Keratinocyte (primary cell): Measurements from ENCODE around the gene TGFBR1. TPM values are rescaled to one million over a fixed set of nuclear protein-coding genes. Genes with fewer than 3 reads are reported as not detected.

Experiments
- DNase-seq: peaks from one replicate; pipeline ENCODE4 v3.0.0-alpha.2; 2011; ENCODE audit warnings: low read depth, missing footprints, low spot score
- FAIRE-seq: peaks from 2 replicates; lab custom pipeline; 2011; peaks lifted over from hg19 to GRCh38; lab: Jason Lieb, UNC
- H2AFZ ChIP-seq: 2 replicates; pipeline ENCODE4 v1.6.0; 2012; ENCODE audit warnings: low read length, control low read depth, inconsistent platforms; ENCODE audit not compliant: control insufficient read depth
- H3K27ac ChIP-seq: 2 replicates; pipeline ENCODE4 v1.5.1; 2011; ENCODE audit warnings: low read length; ENCODE audit not compliant: control insufficient read depth, insufficient read depth
- H3K27me3 ChIP-seq: 3 replicates; pipeline ENCODE4 v1.6.0; 2011; ENCODE audit warnings: low read length; ENCODE audit not compliant: control insufficient read depth, insufficient read depth; ENCODE audit errors: extremely low read depth
- H3K36me3 ChIP-seq, 2 experiments: 2 replicates in 1 of 2; 3 replicates in 1 of 2; pipeline ENCODE4 v1.5.1; 2011; ENCODE audit warnings: low read length in 2 of 2, mild to moderate bottlenecking in 1 of 2; ENCODE audit not compliant: control insufficient read depth in 2 of 2, insufficient read depth in 2 of 2; ENCODE audit errors: extremely low read depth in 1 of 2
- H3K4me1 ChIP-seq: 3 replicates; pipeline ENCODE4 v1.5.1; 2011; ENCODE audit warnings: low read length; ENCODE audit not compliant: control insufficient read depth, insufficient read depth; ENCODE audit errors: extremely low read depth
- H3K4me2 ChIP-seq: 3 replicates; pipeline ENCODE4 v1.6.0; 2011; ENCODE audit warnings: low read depth, low read length; ENCODE audit not compliant: control insufficient read depth, insufficient read depth; ENCODE audit errors: extremely low read depth
- H3K4me3 ChIP-seq, 3 experiments: fragments of 200-600 bp in 1 of 3; sonication (generic) in 1 of 3; 2 replicates in 2 of 3; 3 replicates in 1 of 3; pipeline ENCODE4 v1.5.1; 2011 to 2016; ENCODE audit warnings: low read length in 3 of 3, mild to moderate bottlenecking in 3 of 3, control low read depth in 2 of 3, inconsistent platforms in 1 of 3, low read depth in 1 of 3, mixed read lengths in 1 of 3, mixed run types in 1 of 3, moderate library complexity in 1 of 3; ENCODE audit not compliant: control insufficient read depth in 2 of 3, insufficient read depth in 2 of 3; ENCODE audit errors: extremely low read depth in 1 of 3
- H3K79me2 ChIP-seq: 2 replicates; pipeline ENCODE4 v1.6.0; 2012; ENCODE audit warnings: low read length; ENCODE audit not compliant: control insufficient read depth, insufficient read depth
- H3K9ac ChIP-seq: 3 replicates; pipeline ENCODE4 v1.6.0; 2011; ENCODE audit warnings: low read length; ENCODE audit not compliant: control insufficient read depth, insufficient read depth; ENCODE audit errors: extremely low read depth
- H3K9me1 ChIP-seq: 3 replicates; pipeline ENCODE4 v1.6.0; 2011; ENCODE audit warnings: low read length; ENCODE audit not compliant: control insufficient read depth, insufficient read depth; ENCODE audit errors: extremely low read depth
- H3K9me3 ChIP-seq: 2 replicates; pipeline ENCODE4 v1.5.1; 2012; ENCODE audit warnings: low read depth, low read length; ENCODE audit not compliant: control insufficient read depth
- H4K20me1 ChIP-seq: 3 replicates; pipeline ENCODE4 v1.6.0; 2011; ENCODE audit warnings: low read length; ENCODE audit not compliant: control insufficient read depth, insufficient read depth; ENCODE audit errors: extremely low read depth
- EZH2 ChIP-seq: IDR thresholded peaks from one replicate; pipeline ENCODE4 v1.6.1; 2012; ENCODE audit warnings: inconsistent platforms, mild to moderate bottlenecking, low read length, moderate library complexity
- dilution Hi-C: fragments of 300-500 bp; cut with MboI; formaldehyde crosslinking; loops from one replicate; pipeline ENCODE4 v1.7.0; 2020; ENCODE audit warnings: low sequenced_read_pairs; ENCODE audit not compliant: extremely low pct_ligation_motif_present
- polyA plus RNA-seq, 5 experiments: library from polyadenylated mRNA; depleted of rRNA in 3 of 5; stranded (reverse) in 3 of 5; stranded (forward) in 1 of 5; unstranded in 1 of 5; fragments of >200 nt; gene quantifications; 1 replicate in 1 of 5; 2 replicates in 3 of 5; 3 replicates in 1 of 5; pipeline versions ENCODE4 v1.2.1 to v1.2.3, GENCODE V29; 2011 to 2012; ENCODE audit warnings: missing spikeins in 2 of 5, low read depth in 1 of 5, low replicate concordance in 1 of 5
- TF ChIP-seq, protein P1 (sequence below), 3 experiments: IDR thresholded peaks in 1 of 3; conservative IDR thresholded peaks in 1 of 3; optimal IDR thresholded peaks in 1 of 3; 2 replicates in 2 of 3; 3 replicates in 1 of 3; pipeline versions ENCODE3 to v1.5.1; 2011; ENCODE audit warnings: low read length in 3 of 3, mild to moderate bottlenecking in 3 of 3, moderate library complexity in 2 of 3, control low read depth in 1 of 3, inconsistent platforms in 1 of 3; ENCODE audit not compliant: insufficient read depth in 2 of 3; ENCODE audit errors: extremely low read depth in 1 of 3

The TGFBR1 gene
- polyA plus RNA-seq, 1 donor (not counting 4 experiments of a cell fraction or from before 2014, with no cell fraction given), result 55.0 TPM

- H3K4me3 ChIP-seq, result no peak overlapping the region
Observed at GRCh38 chr9:99190597-99191283, 85.8 kb downstream of the TGFBR1 start.

GRCh38 chr9:99192786-99193465, 88.0 kb downstream of the TGFBR1 start:
- no peak for DNase-seq
- FAIRE-seq, result no peak

More at GRCh38 chr9:99190597-99191283, 85.8 kb downstream of the TGFBR1 start:
- FAIRE-seq, result no peak
- no peak for DNase-seq
- Histone ChIP-seq H3K36me3 (no peaks in the 10 kb centered on the region), H2AFZ (no peak overlapping the region), H3K9me1 (peaks cover 3% of the 10 kb centered on the region), H3K4me2 (no peak overlapping the region), H3K27ac (no peak overlapping the region), H3K4me1 (no peaks in the 10 kb centered on the region), H3K27me3 (peaks cover 14% of the 10 kb centered on the region), H3K79me2 (no peaks in the 10 kb centered on the region), H4K20me1 (no peaks in the 10 kb centered on the region), H3K9ac (no peak overlapping the region), H3K9me3 (no peaks in the 10 kb centered on the region)
- no peak for TF ChIP-seq EZH2
- dilution Hi-C loops, result no loop called here

More at GRCh38 chr9:99192786-99193465, 88.0 kb downstream of the TGFBR1 start:
- Histone ChIP-seq H3K4me1 (no peaks in the 10 kb centered on the region), H3K9ac (no peak overlapping the region), H3K79me2 (no peaks in the 10 kb centered on the region), H3K27ac (no peak overlapping the region), H4K20me1 (no peaks in the 10 kb centered on the region), H3K9me1 (peaks cover 3% of the 10 kb centered on the region), H3K4me3 (no peak overlapping the region), H3K9me3 (no peaks in the 10 kb centered on the region), H3K36me3 (no peaks in the 10 kb centered on the region), H3K27me3 (peaks cover 16% of the 10 kb centered on the region), H3K4me2 (no peak overlapping the region), H2AFZ (no peak overlapping the region)
- TF ChIP-seq, protein P1, sequence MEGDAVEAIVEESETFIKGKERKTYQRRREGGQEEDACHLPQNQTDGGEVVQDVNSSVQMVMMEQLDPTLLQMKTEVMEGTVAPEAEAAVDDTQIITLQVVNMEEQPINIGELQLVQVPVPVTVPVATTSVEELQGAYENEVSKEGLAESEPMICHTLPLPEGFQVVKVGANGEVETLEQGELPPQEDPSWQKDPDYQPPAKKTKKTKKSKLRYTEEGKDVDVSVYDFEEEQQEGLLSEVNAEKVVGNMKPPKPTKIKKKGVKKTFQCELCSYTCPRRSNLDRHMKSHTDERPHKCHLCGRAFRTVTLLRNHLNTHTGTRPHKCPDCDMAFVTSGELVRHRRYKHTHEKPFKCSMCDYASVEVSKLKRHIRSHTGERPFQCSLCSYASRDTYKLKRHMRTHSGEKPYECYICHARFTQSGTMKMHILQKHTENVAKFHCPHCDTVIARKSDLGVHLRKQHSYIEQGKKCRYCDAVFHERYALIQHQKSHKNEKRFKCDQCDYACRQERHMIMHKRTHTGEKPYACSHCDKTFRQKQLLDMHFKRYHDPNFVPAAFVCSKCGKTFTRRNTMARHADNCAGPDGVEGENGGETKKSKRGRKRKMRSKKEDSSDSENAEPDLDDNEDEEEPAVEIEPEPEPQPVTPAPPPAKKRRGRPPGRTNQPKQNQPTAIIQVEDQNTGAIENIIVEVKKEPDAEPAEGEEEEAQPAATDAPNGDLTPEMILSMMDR (optimal IDR thresholded peaks at IDR 0.05 in 1 of 3, IDR thresholded peaks at IDR 0.05 in 1 of 3, conservative IDR thresholded peaks at IDR 0.05 in 1 of 3; ENCODE audit: extremely low read depth in 1 of 3, insufficient read depth in 2 of 3, low read length in 3 of 3), result peak; percentile 16 to 33 (median 18)
- no peak for TF ChIP-seq EZH2
- dilution Hi-C loops, result no loop called here
